Ovary (tissue), 9 donors: ENCODE measurements around the gene AUH. TPM values are rescaled to one million over a fixed set of nuclear protein-coding genes. Genes with fewer than 3 reads are reported as not detected.

Experiments
- DNase-seq, 5 donors: peaks; one replicate each; pipeline ENCODE4 v3.0.0-alpha.2; 2019 to 2020
- H3K27ac ChIP-seq, 2 donors: fragments of 200-600 bp; one replicate each; pipeline versions ENCODE4 v1.5.1 to v1.8.0; 2019 to 2022
- H3K27me3 ChIP-seq: fragments of 200-600 bp; one replicate; pipeline ENCODE4 v1.8.0; 2022
- H3K36me3 ChIP-seq: fragments of 200-600 bp; sonication (generic); one replicate; pipeline ENCODE4 v1.5.1; 2019
- H3K4me1 ChIP-seq: one replicate; pipeline ENCODE4 v1.8.1; 2013; ENCODE audit warnings: mild to moderate bottlenecking, moderate library complexity; ENCODE audit not compliant: insufficient read depth
- H3K4me3 ChIP-seq: fragments of 200-600 bp; sonication (generic); one replicate; pipeline ENCODE4 v1.5.1; 2017
- H3K9me3 ChIP-seq, 2 donors: fragments of 200-600 bp in 1 of 2; sonication (generic) in 1 of 2; one replicate each; pipeline versions ENCODE4 v1.5.1 to v1.8.1; 2013 to 2019; ENCODE audit warnings: mild to moderate bottlenecking in 1 of 2, moderate library complexity in 1 of 2
- CTCF ChIP-seq, 3 donors: fragments of 450-650 bp in 2 of 3; fragments of 200-600 bp in 1 of 3; IDR thresholded peaks; one replicate each; pipeline versions ENCODE4 v1.5.1 to v1.8.0; 2016 to 2022; ENCODE audit warnings: antibody characterized with exemption in 3 of 3, mild to moderate bottlenecking in 1 of 3
- EP300 ChIP-seq: sonication (generic); formaldehyde crosslinking; IDR thresholded peaks from one replicate; pipeline ENCODE4 v1.6.1; 2017; ENCODE audit warnings: antibody characterized with exemption
- POLR2A ChIP-seq: fragments of 450-650 bp; IDR thresholded peaks from one replicate; pipeline ENCODE4 v1.6.1; 2017; ENCODE audit warnings: antibody characterized with exemption, mild to moderate bottlenecking, moderate library complexity
- WGBS, 3 donors: extraction: QIAGEN DNeasy Blood & Tissue Kit in 1 of 3; methylation state at CpG; one replicate each; pipeline versions ENCODE4 v1.1.5 to v1.1.7; 2013 to 2017; 5-methylcytosine and 5-hydroxymethylcytosine counted together
- intact Hi-C, 4 donors: fragments of 100-400 bp; cut with DNase I; formaldehyde crosslinking; loops; one replicate each; pipeline versions ENCODE4 v1.11.0 to v1.15.1; 2022 to 2023
- polyA plus RNA-seq, 2 donors: library from polyadenylated mRNA; stranded (reverse); fragments of 200-250 nt in 1 of 2; fragments of 350-450 nt in 1 of 2; fragmentation: Illumina TruSeq in 1 of 2; extraction: RNeasy Lipid Tissue Mini Kit (QIAGEN cat#74804) in 1 of 2; gene quantifications; one replicate each; pipeline ENCODE4 v1.2.3, GENCODE V29; 2013 to 2014
- total RNA-seq, 7 donors: library from RNA; depleted of rRNA in 2 of 7; stranded (reverse); fragments of >200 nt in 2 of 7; fragmentation: NEBNext Ultra II Directional in 3 of 7; extraction: Animal tissue kit (Norgen Biotek cat#: 25700) in 3 of 7; gene quantifications; one replicate each; pipeline versions ENCODE4 v1.1.0 to v1.2.4, GENCODE V29; 2016 to 2023
- donor health status: DM: no; HTN: no; CAD: no; lungs with moderate emphysema.
- donor health status: DM: no; HTN: no; CAD: no.
- donor health status: Bipolar disorder and iron deficiency.
- donor health status: DM: yes; HTN: yes; CAD: no.
- donor health status: DM: no; HTN: no; CAD: no.
- donor health status: DM: yes; HTN: yes; CAD: no.

Gene AUH
- total and polyA plus RNA-seq, 9 donors, result 12.0 to 48.5 (median 18.6) TPM

DNA sequence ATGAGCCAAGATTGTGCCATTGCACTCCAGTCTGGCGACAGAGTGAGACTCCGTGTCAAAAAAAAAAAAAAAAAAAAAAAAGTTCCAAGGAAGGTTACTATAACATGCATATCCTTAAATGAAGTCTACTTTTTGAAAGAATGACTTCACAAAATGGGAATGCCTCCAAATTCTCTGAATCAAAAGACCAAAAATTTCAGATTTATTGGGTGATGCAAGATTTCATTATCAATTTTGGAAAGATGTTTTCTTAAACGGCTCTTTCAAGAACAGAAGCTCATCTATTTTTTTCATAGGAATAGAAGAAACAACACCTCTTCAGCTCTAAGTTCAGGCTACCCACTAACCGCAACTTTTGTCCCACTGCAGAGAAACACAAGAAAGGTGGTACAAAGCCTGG lies 69.9 kb downstream of the AUH start:
- WGBS, 3 donors, result 81 to 85% (median 84%) methylated on average over 4 of the region's 4 CpGs
- Histone ChIP-seq H3K36me3 (no peaks in the 10 kb centered on the region), H3K27me3 (no peaks in the 10 kb centered on the region), H3K9me3 (no peaks in the 10 kb centered on the region), H3K4me3 (no peak overlapping the region), H3K4me1 (no peaks in the 10 kb centered on the region), H3K27ac (no peak overlapping the region)
- TF ChIP-seq EP300 (no peak), POLR2A (no peak)
- intact Hi-C loops, result loop anchor here in 1 of 4 donors (10.0 kb wide), 1 partner anchor 87 kb away; no protein-coding TSS in a partner anchor
- no peak for DNase-seq

DNA sequence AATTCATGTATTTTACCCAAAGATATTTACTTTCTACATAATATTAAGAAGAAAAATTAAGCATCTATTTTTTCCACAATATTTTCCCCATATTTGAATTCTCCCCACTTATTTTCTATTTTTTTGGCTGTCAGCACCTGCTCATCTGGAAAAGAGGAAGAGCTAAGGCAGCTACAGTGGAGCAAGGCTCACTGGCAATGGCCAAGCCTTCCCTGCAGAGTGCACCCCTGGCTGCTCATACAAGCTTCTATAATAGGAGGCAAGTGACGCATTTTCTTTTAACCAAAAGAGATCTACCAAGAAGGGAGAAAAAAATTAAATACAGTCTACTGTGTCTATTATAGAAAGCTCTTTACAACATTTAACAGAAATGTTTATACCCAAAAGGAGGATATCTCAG lies 72.5 kb downstream of the AUH start:
- Histone ChIP-seq H3K27me3 (no peaks in the 10 kb centered on the region), H3K4me3 (no peak overlapping the region), H3K4me1 (no peaks in the 10 kb centered on the region), H3K36me3 (no peaks in the 10 kb centered on the region), H3K27ac (no peak overlapping the region), H3K9me3 (no peaks in the 10 kb centered on the region)
- WGBS, 3 donors, result 90 to 98% (median 93%) methylated on average over 1 of the region's 1 CpG
- TF ChIP-seq CTCF (IDR thresholded peaks at IDR 0.05) (no peak), EP300 (no peak), POLR2A (no peak)
- no peak for DNase-seq
- intact Hi-C loops, result no loop called here

DNA sequence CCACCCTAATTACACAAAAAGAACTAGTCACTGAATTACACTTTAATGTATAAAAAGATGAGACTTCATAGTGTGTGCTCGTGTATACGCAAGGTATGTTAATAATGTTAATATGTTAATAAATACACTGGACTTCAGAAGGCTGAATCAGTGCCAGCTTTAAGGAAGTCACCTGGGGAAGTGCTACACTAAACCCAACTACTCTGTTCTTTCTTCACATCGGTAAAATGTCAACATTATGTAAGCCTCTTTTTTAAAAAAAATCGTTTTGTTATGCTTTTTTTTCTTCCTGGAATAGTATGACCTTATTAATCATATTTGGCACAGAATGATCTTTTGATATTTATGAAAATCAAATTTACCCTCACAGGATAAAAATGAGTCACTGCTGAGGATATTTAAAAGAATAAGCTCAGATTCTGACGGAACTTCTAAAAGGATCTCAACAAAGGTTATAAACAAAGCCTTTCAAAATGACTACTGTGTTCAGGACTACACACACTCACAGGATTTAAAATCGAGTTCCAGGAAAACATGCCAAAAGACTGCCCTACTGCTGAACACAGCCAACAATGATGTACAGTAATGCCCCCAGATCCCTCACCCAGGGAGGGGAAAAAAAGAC lies 75.9 kb downstream of the AUH start:
- intact Hi-C loops, result no loop called here
- H3K4me1 ChIP-seq, result no peaks in the 10 kb centered on the region
- WGBS, 3 donors, result 48 to 52% (median 48%) methylated on average over 6 of the region's 6 CpGs
- no peaks in the 10 kb centered on the region for H3K27me3 ChIP-seq
- no peak for DNase-seq
- no peaks in the 10 kb centered on the region for H3K9me3 ChIP-seq
- TF ChIP-seq EP300 (no peak), CTCF (IDR thresholded peaks at IDR 0.05) (no peak), POLR2A (no peak)
- H3K36me3 ChIP-seq, result no peaks in the 10 kb centered on the region
- H3K4me3 ChIP-seq, result no peak overlapping the region
- H3K27ac ChIP-seq, result no peak overlapping the region

- no peaks in the 10 kb centered on the region for H3K9me3 ChIP-seq
- H3K27me3 ChIP-seq, result no peaks in the 10 kb centered on the region
- DNase-seq, result no peak
- H3K4me3 ChIP-seq, result no peak overlapping the region
- TF ChIP-seq POLR2A (no peak), EP300 (no peak), CTCF (IDR thresholded peaks at IDR 0.05) (no peak)
- WGBS, 3 donors, result 93 to 97% (median 96%) methylated on average over 3 of the region's 3 CpGs
- intact Hi-C loops, result no loop called here
- H3K36me3 ChIP-seq, result no peaks in the 10 kb centered on the region
- H3K27ac ChIP-seq, result no peak overlapping the region
- H3K4me1 ChIP-seq, result no peaks in the 10 kb centered on the region
Observed at GRCh38 chr9:91282292-91282691, 79.4 kb downstream of the AUH start.
